Endodermal cell (in vitro differentiated cells): Measurements from ENCODE around the gene EFCAB6. TPM values are rescaled to one million over a fixed set of nuclear protein-coding genes. Genes with fewer than 3 reads are reported as not detected.
A peak's percentile ranks its signal among the peaks of the same experiment; 100 is the strongest.

Experiments
- DNase-seq: peaks from one replicate; pipeline ENCODE4 v3.0.0-alpha.2; 2017
- H3K27ac ChIP-seq: 2 replicates; pipeline ENCODE4 v1.5.1; 2013; ENCODE audit warnings: mild to moderate bottlenecking, low read depth, low read length, moderate library complexity
- H3K27me3 ChIP-seq: 2 replicates; pipeline ENCODE4 v1.6.1; 2013; ENCODE audit warnings: mild to moderate bottlenecking, low read length, moderate library complexity; ENCODE audit not compliant: insufficient read depth, control insufficient read depth, poor library complexity, severe bottlenecking
- H3K36me3 ChIP-seq: 2 replicates; pipeline ENCODE4 v1.7.0; 2013; ENCODE audit warnings: mild to moderate bottlenecking, low read length, moderate library complexity; ENCODE audit not compliant: control insufficient read depth, insufficient read depth
- H3K4me1 ChIP-seq: one replicate; pipeline ENCODE4 v1.7.0; 2013; ENCODE audit warnings: low read length; ENCODE audit not compliant: control insufficient read depth, insufficient read depth
- H3K4me3 ChIP-seq: 2 replicates; pipeline ENCODE4 v1.5.1; 2013; ENCODE audit warnings: mild to moderate bottlenecking, low read length, moderate library complexity
- H3K9ac ChIP-seq: 2 replicates; pipeline ENCODE4 v1.6.1; 2013; ENCODE audit warnings: mild to moderate bottlenecking, low read length, moderate library complexity; ENCODE audit not compliant: poor library complexity, severe bottlenecking; ENCODE audit errors: extremely low read depth
- H3K9me3 ChIP-seq: 2 replicates; pipeline ENCODE4 v1.6.1; 2013; ENCODE audit warnings: mild to moderate bottlenecking, low read length, moderate library complexity; ENCODE audit not compliant: control insufficient read depth
- H3K27ac Mint-ChIP-seq: 2 replicates; pipeline ENCODE4 v1.8.0; 2020; ENCODE audit warnings: mixed read lengths
- H3K27me3 Mint-ChIP-seq: 2 replicates; pipeline ENCODE4 v1.8.0; 2021; ENCODE audit warnings: mild to moderate bottlenecking, mixed read lengths; ENCODE audit not compliant: insufficient read depth
- H3K36me3 Mint-ChIP-seq: 2 replicates; pipeline ENCODE4 v1.8.0; 2020; ENCODE audit warnings: low read depth, mixed read lengths
- H3K4me1 Mint-ChIP-seq: 2 replicates; pipeline ENCODE4 v1.8.0; 2020; ENCODE audit warnings: mixed read lengths
- H3K4me3 Mint-ChIP-seq: 2 replicates; pipeline ENCODE4 v1.8.0; 2020; ENCODE audit warnings: mild to moderate bottlenecking, moderate library complexity, mixed read lengths
- H3K9me3 Mint-ChIP-seq: 2 replicates; pipeline ENCODE4 v1.8.0; 2020; ENCODE audit warnings: mild to moderate bottlenecking, mixed read lengths
- WGBS, 2 experiments: methylation state at CpG; one replicate each; pipeline versions ENCODE4 v1.1.5 to v1.1.7; 2013; ENCODE audit warnings: missing lambda C conversion rate in 2 of 2, mixed read lengths in 1 of 2; ENCODE audit not compliant: insufficient coverage in 1 of 2, insufficient read length in 1 of 2; 5-methylcytosine and 5-hydroxymethylcytosine counted together
- total RNA-seq, 2 donors: library from RNA; stranded (reverse); fragmentation: NEBNext Ultra II Directional in 1 of 2; extraction: Animal tissue kit (Norgen Biotek cat#: 25700) in 1 of 2; gene quantifications; 2 replicates in 1 of 2; 3 replicates in 1 of 2; pipeline ENCODE4 v1.2.1, GENCODE V29; 2021
- TF ChIP-seq, protein P1 (sequence below): fragments of 200-600 bp; sonication (generic); conservative IDR thresholded peaks from 2 replicates; pipeline ENCODE4 v1.5.0; 2021; ENCODE audit warnings: antibody characterized with exemption, mild to moderate bottlenecking

Gene EFCAB6
- total RNA-seq, 2 donors from 2014 or later: 1.8 to 2.0 TPM

DNA sequence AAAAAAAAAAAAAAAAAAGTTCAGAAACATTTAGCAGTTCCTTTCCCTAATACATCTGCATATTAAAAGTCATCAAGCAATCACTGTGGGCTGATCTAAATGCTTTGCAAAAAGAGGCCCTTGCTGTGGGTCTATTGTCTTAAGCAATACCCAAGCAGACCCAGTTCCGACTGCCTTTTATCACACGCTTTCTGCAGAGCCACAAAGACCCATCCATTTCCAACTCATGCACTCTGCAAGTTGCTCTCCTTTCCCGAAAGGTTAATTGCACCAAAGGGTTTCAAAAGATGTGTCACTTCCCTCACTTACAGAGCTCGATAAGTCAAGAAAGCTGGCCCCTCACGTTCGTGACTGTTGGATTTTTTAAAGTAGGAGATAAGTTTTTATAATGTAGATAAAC is 261.4 kb downstream of the EFCAB6 start:
- no peaks in the 10 kb centered on the region for H3K4me1 ChIP-seq
- no peak overlapping the region for H3K27ac Mint-ChIP-seq
- no peak overlapping the region for H3K4me3 Mint-ChIP-seq
- H3K9me3 ChIP-seq: no peaks in the 10 kb centered on the region
- no peaks in the 10 kb centered on the region for H3K36me3 ChIP-seq
- H3K4me3 ChIP-seq: no peak overlapping the region
- no peak overlapping the region for H3K27ac ChIP-seq
- no peaks in the 10 kb centered on the region for H3K27me3 Mint-ChIP-seq
- TF ChIP-seq, protein P1, sequence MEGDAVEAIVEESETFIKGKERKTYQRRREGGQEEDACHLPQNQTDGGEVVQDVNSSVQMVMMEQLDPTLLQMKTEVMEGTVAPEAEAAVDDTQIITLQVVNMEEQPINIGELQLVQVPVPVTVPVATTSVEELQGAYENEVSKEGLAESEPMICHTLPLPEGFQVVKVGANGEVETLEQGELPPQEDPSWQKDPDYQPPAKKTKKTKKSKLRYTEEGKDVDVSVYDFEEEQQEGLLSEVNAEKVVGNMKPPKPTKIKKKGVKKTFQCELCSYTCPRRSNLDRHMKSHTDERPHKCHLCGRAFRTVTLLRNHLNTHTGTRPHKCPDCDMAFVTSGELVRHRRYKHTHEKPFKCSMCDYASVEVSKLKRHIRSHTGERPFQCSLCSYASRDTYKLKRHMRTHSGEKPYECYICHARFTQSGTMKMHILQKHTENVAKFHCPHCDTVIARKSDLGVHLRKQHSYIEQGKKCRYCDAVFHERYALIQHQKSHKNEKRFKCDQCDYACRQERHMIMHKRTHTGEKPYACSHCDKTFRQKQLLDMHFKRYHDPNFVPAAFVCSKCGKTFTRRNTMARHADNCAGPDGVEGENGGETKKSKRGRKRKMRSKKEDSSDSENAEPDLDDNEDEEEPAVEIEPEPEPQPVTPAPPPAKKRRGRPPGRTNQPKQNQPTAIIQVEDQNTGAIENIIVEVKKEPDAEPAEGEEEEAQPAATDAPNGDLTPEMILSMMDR: no peak
- peak; percentile 23 for DNase-seq
- no peaks in the 10 kb centered on the region for H3K4me1 Mint-ChIP-seq
- no peak overlapping the region for H3K9ac ChIP-seq
- H3K9me3 Mint-ChIP-seq: peaks cover 14% of the 10 kb centered on the region
- no peaks in the 10 kb centered on the region for H3K27me3 ChIP-seq
- WGBS, 2 experiments: 83 to 84% methylated on average over 3 to 6 of the region's 6 CpGs
- H3K36me3 Mint-ChIP-seq: no peaks in the 10 kb centered on the region

DNA sequence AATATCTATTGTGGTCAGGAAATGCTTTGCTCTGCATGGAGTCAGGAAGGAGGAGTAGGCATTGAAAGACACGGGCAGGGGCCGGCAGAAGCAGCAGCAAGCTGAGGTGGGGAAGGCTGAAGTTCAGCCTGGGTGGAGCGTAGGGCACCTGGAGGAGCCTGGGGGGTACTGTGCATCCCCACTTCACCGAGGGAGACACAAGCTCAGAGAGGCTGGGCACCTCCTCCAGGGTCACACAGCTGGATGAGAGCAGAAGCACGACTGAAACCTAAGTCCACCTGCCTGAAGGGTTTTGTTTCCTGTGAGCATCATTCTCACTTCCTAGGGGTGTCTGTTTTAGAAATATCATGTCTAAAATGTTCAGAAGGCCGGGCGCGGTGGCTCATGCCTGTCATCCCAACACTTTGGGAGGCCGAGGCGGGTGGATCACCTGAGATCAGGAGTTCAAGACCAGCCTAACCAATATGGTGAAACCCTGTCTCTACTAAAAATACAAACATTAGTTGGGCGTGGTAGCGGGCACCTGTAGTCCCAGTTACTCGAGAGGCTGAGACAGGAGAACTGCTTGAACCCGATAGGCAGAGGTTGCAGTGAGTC is 262.0 kb downstream of the EFCAB6 start:
- Histone ChIP-seq H3K27ac (no peak overlapping the region), H3K9ac (no peak overlapping the region), H3K4me3 (no peak overlapping the region), H3K9me3 (no peaks in the 10 kb centered on the region), H3K36me3 (no peaks in the 10 kb centered on the region), H3K27me3 (no peaks in the 10 kb centered on the region), H3K4me1 (no peaks in the 10 kb centered on the region)
- H3K36me3 Mint-ChIP-seq: no peaks in the 10 kb centered on the region
- TF ChIP-seq, protein P1: no peak
- no peak overlapping the region for H3K27ac Mint-ChIP-seq
- H3K4me3 Mint-ChIP-seq: no peak overlapping the region
- peak; percentile 37 for DNase-seq
- peaks cover 14% of the 10 kb centered on the region for H3K9me3 Mint-ChIP-seq
- H3K27me3 Mint-ChIP-seq: no peaks in the 10 kb centered on the region
- 79 to 80% methylated on average over 13 to 14 of the region's 14 CpGs for WGBS, 2 experiments
- no peaks in the 10 kb centered on the region for H3K4me1 Mint-ChIP-seq

DNA sequence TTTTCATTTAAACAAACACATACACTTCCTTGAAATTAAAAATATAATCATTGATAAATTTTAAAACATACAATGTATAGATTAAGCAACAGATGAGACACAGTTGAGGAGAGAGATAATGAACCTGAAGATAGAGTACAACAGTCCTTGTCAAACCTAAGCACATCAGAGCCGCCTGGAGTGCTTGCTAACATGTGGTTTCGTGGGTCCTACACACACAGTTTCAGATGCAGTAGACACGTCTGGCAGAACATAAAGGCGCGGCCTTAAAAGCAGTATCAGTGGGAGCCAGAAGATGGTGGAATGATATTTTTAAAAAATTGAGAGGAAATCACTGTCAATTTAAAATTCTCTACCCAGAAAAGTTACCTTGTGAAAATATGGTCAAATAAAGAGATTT is 265.9 kb downstream of the EFCAB6 start:
- H3K4me3 ChIP-seq: no peak overlapping the region
- no peak for DNase-seq
- Mint-ChIP-seq H3K4me3 (no peak overlapping the region), H3K4me1 (peaks cover 4% of the 10 kb centered on the region), H3K36me3 (no peaks in the 10 kb centered on the region), H3K27me3 (no peaks in the 10 kb centered on the region), H3K27ac (no peak overlapping the region), H3K9me3 (no peaks in the 10 kb centered on the region)
- H3K27me3 ChIP-seq: no peaks in the 10 kb centered on the region
- TF ChIP-seq, protein P1: no peak
- H3K27ac ChIP-seq: no peak overlapping the region
- no peaks in the 10 kb centered on the region for H3K9me3 ChIP-seq
- H3K4me1 ChIP-seq: no peaks in the 10 kb centered on the region
- H3K36me3 ChIP-seq: no peaks in the 10 kb centered on the region
- no peak overlapping the region for H3K9ac ChIP-seq
- WGBS, 2 experiments: 96 to 97% methylated on average over 4 to 5 of the region's 5 CpGs
